Neural progenitor cell (in vitro differentiated cells): ENCODE data around the gene ZNF326. TPM values are rescaled to one million over a fixed set of nuclear protein-coding genes. Genes with fewer than 3 reads are reported as not detected.

Experiments used
- DNase-seq: peaks from one replicate; pipeline ENCODE4 v3.0.0-alpha.2; 2016; ENCODE audit warnings: low spot score
- H2AFZ ChIP-seq: fragments of 200-600 bp; sonication (generic); replicated peaks from 2 replicates; pipeline ENCODE4 v1.6.1; 2016; ENCODE audit warnings: antibody characterized with exemption
- H3F3A ChIP-seq: fragments of 200-600 bp; sonication (generic); 2 replicates; pipeline ENCODE4 v1.6.1; 2016; ENCODE audit warnings: antibody characterized with exemption, low read depth
- H3K27ac ChIP-seq: fragments of 200-600 bp; sonication (generic); 2 replicates; pipeline ENCODE4 v1.5.1; 2016; ENCODE audit warnings: mild to moderate bottlenecking
- H3K27me3 ChIP-seq: fragments of 200-600 bp; sonication (generic); 2 replicates; pipeline ENCODE4 v1.6.1; 2016; ENCODE audit warnings: mild to moderate bottlenecking, moderate library complexity
- H3K36me3 ChIP-seq: fragments of 200-600 bp; sonication (generic); 2 replicates; pipeline ENCODE4 v1.5.1; 2016
- H3K4me1 ChIP-seq: fragments of 200-600 bp; sonication (generic); 2 replicates; pipeline ENCODE4 v1.6.1; 2016; ENCODE audit warnings: mixed run types
- H3K4me2 ChIP-seq: fragments of 200-600 bp; sonication (generic); 2 replicates; pipeline ENCODE4 v1.6.1; 2016
- H3K4me3 ChIP-seq: fragments of 200-600 bp; sonication (generic); 2 replicates; pipeline ENCODE4 v1.5.1; 2016
- H3K79me2 ChIP-seq: fragments of 200-600 bp; sonication (generic); 2 replicates; pipeline ENCODE4 v1.6.1; 2016; ENCODE audit warnings: low read depth
- H3K9ac ChIP-seq: fragments of 200-600 bp; sonication (generic); 2 replicates; pipeline ENCODE4 v1.6.1; 2016
- H3K9me3 ChIP-seq: fragments of 200-600 bp; sonication (generic); 2 replicates; pipeline ENCODE4 v1.5.1; 2016; ENCODE audit warnings: low read depth
- H4K20me1 ChIP-seq: fragments of 200-600 bp; sonication (generic); 2 replicates; pipeline ENCODE4 v1.6.1; 2016; ENCODE audit warnings: low read depth
- H3K27ac Mint-ChIP-seq: 3 replicates; pipeline ENCODE4 v1.8.0; 2021; ENCODE audit warnings: mixed read lengths
- H3K27me3 Mint-ChIP-seq: 2 replicates; pipeline ENCODE4 v1.8.0; 2022; ENCODE audit warnings: low read depth, mild to moderate bottlenecking, inconsistent platforms, moderate library complexity, mixed read lengths; ENCODE audit not compliant: insufficient read depth
- H3K36me3 Mint-ChIP-seq: 3 replicates; pipeline ENCODE4 v1.8.0; 2021; ENCODE audit warnings: mixed read lengths
- H3K4me1 Mint-ChIP-seq: 3 replicates; pipeline ENCODE4 v1.8.0; 2021; ENCODE audit warnings: mixed read lengths
- H3K4me3 Mint-ChIP-seq: 3 replicates; pipeline ENCODE4 v1.8.0; 2021; ENCODE audit warnings: mild to moderate bottlenecking, moderate library complexity, mixed read lengths
- H3K9me3 Mint-ChIP-seq: 3 replicates; pipeline ENCODE4 v1.8.0; 2020; ENCODE audit warnings: mixed read lengths
- EZH2 ChIP-seq: fragments of 200-600 bp; sonication (generic); IDR thresholded peaks from 2 replicates; pipeline ENCODE4 v1.6.1; 2017; ENCODE audit warnings: antibody characterized with exemption, mild to moderate bottlenecking, moderate library complexity
- EZH2phosphoT487 ChIP-seq: fragments of 200-600 bp; sonication (generic); IDR thresholded peaks from 2 replicates; pipeline ENCODE4 v1.6.1; 2017; ENCODE audit warnings: antibody characterized with exemption
- total RNA-seq: library from RNA; depleted of rRNA; stranded (reverse); fragments of >200 nt; gene quantifications from 2 replicates; pipeline ENCODE4 v1.2.3, GENCODE V29; 2015; ENCODE audit warnings: low replicate concordance
- TF ChIP-seq, protein P1 (sequence below): fragments of 200-600 bp; sonication (generic); IDR thresholded peaks from 2 replicates; pipeline ENCODE4 v1.5.1; 2017; ENCODE audit warnings: antibody characterized with exemption, mild to moderate bottlenecking

The ZNF326 gene
- total RNA-seq, 1 donor from 2014 or later, result 45.0 TPM

DNA sequence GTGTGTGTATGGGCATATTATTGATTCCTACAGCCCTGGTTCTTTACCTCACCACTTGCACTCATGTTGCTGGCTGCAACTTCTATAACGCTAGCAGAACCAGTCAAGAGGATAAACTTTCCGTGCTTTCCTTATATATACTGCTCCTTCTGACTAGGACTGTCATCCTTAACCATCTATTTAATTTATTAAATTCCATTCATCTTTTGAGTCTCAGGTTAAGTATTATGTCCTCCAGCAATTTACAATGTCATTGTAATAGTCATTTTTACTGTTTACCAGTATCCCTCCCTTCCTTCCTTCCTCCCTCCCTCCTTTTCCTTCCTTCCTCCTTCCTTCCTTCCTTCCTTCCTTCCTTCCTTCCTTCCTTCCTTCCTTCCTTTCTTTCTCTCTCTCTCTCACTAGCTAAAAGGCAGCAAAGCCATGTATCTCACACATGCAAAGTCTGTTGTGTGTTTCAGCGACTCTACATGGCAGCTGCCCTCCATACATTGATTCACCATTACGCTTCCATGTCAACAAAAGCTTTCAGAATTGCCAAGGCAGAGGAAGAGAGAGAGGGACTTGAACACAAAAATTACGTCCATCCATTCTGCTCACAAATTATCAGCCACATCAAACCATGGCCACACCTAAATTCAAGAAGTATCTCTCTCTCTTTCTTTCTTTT lies 73.8 kb downstream of the ZNF326 start:
- no peaks in the 10 kb centered on the region for H3K9me3 ChIP-seq
- no peak overlapping the region for H3K9ac ChIP-seq
- TF ChIP-seq EZH2 (no peak), EZH2phosphoT487 (no peak)
- TF ChIP-seq, protein P1, sequence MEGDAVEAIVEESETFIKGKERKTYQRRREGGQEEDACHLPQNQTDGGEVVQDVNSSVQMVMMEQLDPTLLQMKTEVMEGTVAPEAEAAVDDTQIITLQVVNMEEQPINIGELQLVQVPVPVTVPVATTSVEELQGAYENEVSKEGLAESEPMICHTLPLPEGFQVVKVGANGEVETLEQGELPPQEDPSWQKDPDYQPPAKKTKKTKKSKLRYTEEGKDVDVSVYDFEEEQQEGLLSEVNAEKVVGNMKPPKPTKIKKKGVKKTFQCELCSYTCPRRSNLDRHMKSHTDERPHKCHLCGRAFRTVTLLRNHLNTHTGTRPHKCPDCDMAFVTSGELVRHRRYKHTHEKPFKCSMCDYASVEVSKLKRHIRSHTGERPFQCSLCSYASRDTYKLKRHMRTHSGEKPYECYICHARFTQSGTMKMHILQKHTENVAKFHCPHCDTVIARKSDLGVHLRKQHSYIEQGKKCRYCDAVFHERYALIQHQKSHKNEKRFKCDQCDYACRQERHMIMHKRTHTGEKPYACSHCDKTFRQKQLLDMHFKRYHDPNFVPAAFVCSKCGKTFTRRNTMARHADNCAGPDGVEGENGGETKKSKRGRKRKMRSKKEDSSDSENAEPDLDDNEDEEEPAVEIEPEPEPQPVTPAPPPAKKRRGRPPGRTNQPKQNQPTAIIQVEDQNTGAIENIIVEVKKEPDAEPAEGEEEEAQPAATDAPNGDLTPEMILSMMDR, result no peak
- H3F3A ChIP-seq, result no peaks in the 10 kb centered on the region
- no peak overlapping the region for H3K4me3 ChIP-seq
- no peak overlapping the region for H3K27ac ChIP-seq
- no peaks in the 10 kb centered on the region for H3K79me2 ChIP-seq
- H3K4me1 ChIP-seq, result no peaks in the 10 kb centered on the region
- no peaks in the 10 kb centered on the region for H4K20me1 ChIP-seq
- no peak overlapping the region for H2AFZ ChIP-seq
- H3K27me3 ChIP-seq, result no peaks in the 10 kb centered on the region
- Mint-ChIP-seq H3K27me3 (peaks cover 8% of the 10 kb centered on the region), H3K36me3 (no peaks in the 10 kb centered on the region), H3K9me3 (peaks cover 5% of the 10 kb centered on the region), H3K4me1 (no peaks in the 10 kb centered on the region), H3K27ac (no peak overlapping the region), H3K4me3 (no peak overlapping the region)
- no peaks in the 10 kb centered on the region for H3K36me3 ChIP-seq
- no peak for DNase-seq
- H3K4me2 ChIP-seq, result no peak overlapping the region

DNA sequence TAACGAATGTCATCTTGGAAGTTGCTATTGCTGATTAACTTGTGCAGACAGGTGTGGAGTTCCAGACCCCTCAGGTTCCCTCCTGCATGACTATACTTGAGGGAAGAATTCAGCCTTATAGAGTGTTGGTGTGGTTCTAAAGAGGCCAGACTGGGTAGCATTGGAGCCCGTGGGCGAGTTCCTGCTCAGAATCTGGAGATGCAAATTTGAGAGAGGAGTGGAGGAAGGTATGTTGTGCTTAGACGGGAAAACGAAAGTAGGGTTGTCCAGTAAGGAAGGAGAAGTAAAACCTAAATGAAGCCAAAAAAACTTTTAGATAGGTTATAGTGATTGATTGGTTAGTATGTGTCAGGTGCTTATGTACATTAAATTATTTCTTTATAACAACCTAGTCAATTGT lies 79.2 kb downstream of the ZNF326 start:
- no peak for DNase-seq
- Histone ChIP-seq H3K9ac (no peak overlapping the region), H3K4me3 (no peak overlapping the region), H3K27ac (no peak overlapping the region), H3K36me3 (no peaks in the 10 kb centered on the region), H3K27me3 (no peaks in the 10 kb centered on the region), H3K4me2 (no peak overlapping the region), H3F3A (no peaks in the 10 kb centered on the region), H3K4me1 (no peaks in the 10 kb centered on the region), H3K79me2 (no peaks in the 10 kb centered on the region), H2AFZ (no peak overlapping the region), H3K9me3 (no peaks in the 10 kb centered on the region), H4K20me1 (no peaks in the 10 kb centered on the region)
- H3K4me1 Mint-ChIP-seq, result peaks cover 2% of the 10 kb centered on the region
- H3K27me3 Mint-ChIP-seq, result peaks cover 2% of the 10 kb centered on the region
- no peak overlapping the region for H3K4me3 Mint-ChIP-seq
- H3K36me3 Mint-ChIP-seq, result no peaks in the 10 kb centered on the region
- H3K27ac Mint-ChIP-seq, result no peak overlapping the region
- no peaks in the 10 kb centered on the region for H3K9me3 Mint-ChIP-seq
- TF ChIP-seq, protein P1, result no peak
- no peak for TF ChIP-seq EZH2phosphoT487
- TF ChIP-seq EZH2, result no peak

DNA sequence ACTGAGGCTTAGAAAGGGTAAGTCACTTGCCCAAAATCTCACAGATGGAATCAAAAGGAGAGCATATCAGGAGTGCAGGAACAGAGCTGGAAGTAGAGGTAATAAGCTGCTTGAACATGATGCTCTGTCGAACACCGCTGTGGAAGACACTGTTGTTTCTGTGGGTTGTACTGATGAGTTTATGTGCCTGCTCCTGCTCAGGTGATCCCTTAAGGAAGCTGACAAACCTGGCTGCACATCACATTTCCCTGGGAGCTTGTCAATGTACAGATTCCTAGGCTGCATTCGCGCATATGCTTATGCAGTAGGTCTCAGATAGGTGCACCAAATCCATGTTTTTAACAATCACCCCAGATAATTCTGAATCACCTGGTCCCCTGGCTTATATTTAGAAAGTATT lies 79.7 kb downstream of the ZNF326 start:
- Histone ChIP-seq H3K36me3 (no peaks in the 10 kb centered on the region), H3K4me3 (no peak overlapping the region), H3K27me3 (no peaks in the 10 kb centered on the region), H3K4me2 (no peak overlapping the region), H3F3A (no peaks in the 10 kb centered on the region), H3K9ac (no peak overlapping the region), H3K27ac (no peak overlapping the region), H3K9me3 (no peaks in the 10 kb centered on the region), H4K20me1 (no peaks in the 10 kb centered on the region), H3K4me1 (no peaks in the 10 kb centered on the region), H2AFZ (no peak overlapping the region), H3K79me2 (no peaks in the 10 kb centered on the region)
- H3K27ac Mint-ChIP-seq, result no peak overlapping the region
- TF ChIP-seq EZH2 (no peak), EZH2phosphoT487 (no peak)
- TF ChIP-seq, protein P1, result no peak
- peaks cover 2% of the 10 kb centered on the region for H3K27me3 Mint-ChIP-seq
- peaks cover 2% of the 10 kb centered on the region for H3K4me1 Mint-ChIP-seq
- no peak overlapping the region for H3K4me3 Mint-ChIP-seq
- no peaks in the 10 kb centered on the region for H3K9me3 Mint-ChIP-seq
- DNase-seq, result no peak
- H3K36me3 Mint-ChIP-seq, result no peaks in the 10 kb centered on the region
